IMR-90 (cell line): ENCODE measurements around the gene SEMA6A. TPM values are rescaled to one million over a fixed set of nuclear protein-coding genes. Genes with fewer than 3 reads are reported as not detected.

Source experiments
- ATAC-seq: fragments of 200-7000 bp; cut with Tn5 transposase; 2 replicates; pipeline ENCODE4 v1.9.1; 2020; ENCODE audit warnings: low read depth, mild to moderate bottlenecking, moderate library complexity
- BruUV-seq: library from RNA; stranded (reverse); fragments of 400-500 nt; replicated peaks from 2 replicates; lab custom pipeline; 2021; lab: Mats Ljungman, UMichigan
- CTCF ChIA-PET: fragments of 300-600 bp; formaldehyde crosslinking; extraction: SDS; loops from one replicate; lab custom pipeline; 2021; ENCODE audit warnings: antibody characterized with exemption; lab: Yijun Ruan, JAX
- POLR2A ChIA-PET: fragments of 300-600 bp; sonication (Branson Sonifier 250); formaldehyde crosslinking; loops from one replicate; lab custom pipeline; 2022; ENCODE audit warnings: antibody characterized with exemption; ENCODE audit not compliant: unreplicated experiment; lab: Charles Lee
- DNase-seq: peaks from one replicate; pipeline ENCODE4 v3.0.0; 2013
- H2AFZ ChIP-seq: replicated peaks from 2 replicates; pipeline ENCODE3; 2013; ENCODE audit warnings: low read length, mild to moderate bottlenecking; ENCODE audit not compliant: poor library complexity
- H2AK5ac ChIP-seq: 2 replicates; pipeline ENCODE4 v1.6.1; 2013; ENCODE audit warnings: low read depth, low read length, inconsistent platforms
- H2AK9ac ChIP-seq: replicated peaks from 2 replicates; pipeline ENCODE3; 2013; ENCODE audit warnings: mild to moderate bottlenecking, low read depth, low read length, moderate library complexity; ENCODE audit not compliant: poor library complexity
- H2BK120ac ChIP-seq: 2 replicates; pipeline ENCODE4 v1.6.1; 2013; ENCODE audit warnings: low read depth, low read length, inconsistent platforms
- H2BK15ac ChIP-seq: 3 replicates; pipeline ENCODE4 v1.6.1; 2013; ENCODE audit warnings: low read depth, low read length, inconsistent platforms
- H2BK20ac ChIP-seq: 2 replicates; pipeline ENCODE4 v1.6.1; 2013; ENCODE audit warnings: low read depth, mild to moderate bottlenecking, inconsistent platforms, low read length, moderate library complexity
- H2BK5ac ChIP-seq: 2 replicates; pipeline ENCODE4 v1.6.1; 2013; ENCODE audit warnings: mild to moderate bottlenecking, low read depth, low read length, inconsistent platforms; ENCODE audit not compliant: poor library complexity, severe bottlenecking
- H3K14ac ChIP-seq: replicated peaks from 2 replicates; pipeline ENCODE4 v1.6.1; 2013; ENCODE audit warnings: low read depth, low read length, inconsistent platforms
- H3K18ac ChIP-seq: 2 replicates; pipeline ENCODE4 v1.6.1; 2013; ENCODE audit warnings: low read depth, low read length, control low read depth
- H3K23ac ChIP-seq: 2 replicates; pipeline ENCODE4 v1.6.1; 2013; ENCODE audit warnings: low read depth, low read length, inconsistent platforms
- H3K27ac ChIP-seq: 2 replicates; pipeline ENCODE4 v1.5.1; 2013; ENCODE audit warnings: mild to moderate bottlenecking, control low read depth, low read length; ENCODE audit not compliant: insufficient read depth
- H3K27me3 ChIP-seq: 2 replicates; pipeline ENCODE4 v1.6.1; 2013; ENCODE audit warnings: low read length; ENCODE audit not compliant: control insufficient read depth, insufficient read depth
- H3K36me3 ChIP-seq: 2 replicates; pipeline ENCODE4 v1.6.1; 2013; ENCODE audit warnings: low read length, mixed read lengths; ENCODE audit not compliant: control insufficient read depth, insufficient read depth
- H3K4ac ChIP-seq: 2 replicates; pipeline ENCODE4 v1.6.1; 2013; ENCODE audit warnings: low read depth, low read length, inconsistent platforms
- H3K4me1 ChIP-seq: 2 replicates; pipeline ENCODE4 v1.6.1; 2013; ENCODE audit warnings: low read length, mixed read lengths; ENCODE audit not compliant: control insufficient read depth, insufficient read depth
- H3K4me2 ChIP-seq: 2 replicates; pipeline ENCODE4 v1.6.1; 2013; ENCODE audit warnings: low read depth, mild to moderate bottlenecking, control low read depth, low read length, moderate library complexity
- H3K4me3 ChIP-seq: 2 replicates; pipeline ENCODE4 v1.5.1; 2013; ENCODE audit warnings: low read depth, mild to moderate bottlenecking, control low read depth, low read length, moderate library complexity; ENCODE audit not compliant: insufficient read depth
- H3K56ac ChIP-seq: 2 replicates; pipeline ENCODE4 v1.6.1; 2013; ENCODE audit warnings: low read length, inconsistent platforms; ENCODE audit not compliant: insufficient read depth; ENCODE audit errors: extremely low read depth
- H3K79me1 ChIP-seq, 2 experiments: 2 replicates each; pipeline ENCODE4 v1.6.1; 2013; ENCODE audit warnings: low read length in 2 of 2, inconsistent platforms in 1 of 2, low read depth in 1 of 2
- H3K9ac ChIP-seq: 2 replicates; pipeline ENCODE4 v1.6.1; 2013; ENCODE audit warnings: low read depth, low read length, control low read depth
- H3K9me1 ChIP-seq: 2 replicates; pipeline ENCODE4 v1.6.1; 2013; ENCODE audit warnings: low read length, inconsistent platforms; ENCODE audit not compliant: insufficient read depth
- H3K9me3 ChIP-seq: 2 replicates; pipeline ENCODE4 v1.6.1; 2013; ENCODE audit warnings: low read length; ENCODE audit not compliant: control insufficient read depth, insufficient read depth
- H4K20me1 ChIP-seq: 2 replicates; pipeline ENCODE4 v1.6.1; 2013; ENCODE audit warnings: low read length, inconsistent platforms; ENCODE audit not compliant: insufficient read depth
- H4K5ac ChIP-seq: 2 replicates; pipeline ENCODE4 v1.6.1; 2013; ENCODE audit warnings: mild to moderate bottlenecking, low read depth, low read length, control low read depth
- H4K8ac ChIP-seq, 2 experiments: 2 replicates each; pipeline ENCODE4 v1.6.1; 2013; ENCODE audit warnings: low read depth in 2 of 2, low read length in 2 of 2, control low read depth in 1 of 2, inconsistent platforms in 1 of 2
- H4K91ac ChIP-seq: 2 replicates; pipeline ENCODE4 v1.6.1; 2013; ENCODE audit warnings: low read depth, low read length, inconsistent platforms; ENCODE audit not compliant: insufficient read depth
- CEBPB ChIP-seq: IDR thresholded peaks from 2 replicates; pipeline ENCODE4 v1.6.1; 2012; ENCODE audit warnings: low read depth, low read length, improper control_type of control experiment
- CHD1 ChIP-seq: IDR thresholded peaks from 2 replicates; pipeline ENCODE4 v1.6.1; 2012; ENCODE audit warnings: low read depth, low read length, improper control_type of control experiment
- FOS ChIP-seq: fragments of 150-350 bp; IDR thresholded peaks from 2 replicates; pipeline ENCODE4 v1.6.1; 2016; ENCODE audit warnings: low read depth, low read length
- MAFK ChIP-seq: IDR thresholded peaks from 2 replicates; pipeline ENCODE4 v1.6.1; 2012; ENCODE audit warnings: low read depth, low read length, improper control_type of control experiment
- MAZ ChIP-seq: IDR thresholded peaks from 2 replicates; pipeline ENCODE4 v1.6.1; 2012; ENCODE audit warnings: low read depth, mild to moderate bottlenecking, low read length, improper control_type of control experiment, moderate library complexity, borderline replicate concordance
- MXI1 ChIP-seq: IDR thresholded peaks from 2 replicates; pipeline ENCODE4 v1.6.1; 2012; ENCODE audit warnings: low read depth, mild to moderate bottlenecking, low read length, moderate library complexity, borderline replicate concordance
- NFE2L2 ChIP-seq: fragments of 150-350 bp; IDR thresholded peaks from 2 replicates; pipeline ENCODE4 v1.6.1; 2016; ENCODE audit warnings: low read depth, mild to moderate bottlenecking, low read length
- POLR2A ChIP-seq: IDR thresholded peaks from 2 replicates; pipeline ENCODE4 v1.6.1; 2012; ENCODE audit warnings: mild to moderate bottlenecking, low read depth, low read length
- RAD21 ChIP-seq: IDR thresholded peaks from 2 replicates; pipeline ENCODE4 v1.6.1; 2012; ENCODE audit warnings: low read length, improper control_type of control experiment
- RCOR1 ChIP-seq: IDR thresholded peaks from 2 replicates; pipeline ENCODE4 v1.6.1; 2012; ENCODE audit warnings: mild to moderate bottlenecking, low read length, improper control_type of control experiment; ENCODE audit not compliant: insufficient replicate concordance
- RFX5 ChIP-seq: IDR thresholded peaks from 2 replicates; pipeline ENCODE4 v1.8.0; 2012; ENCODE audit warnings: low read depth, mild to moderate bottlenecking, low read length, moderate library complexity
- SMC3 ChIP-seq: fragments of 150-350 bp; IDR thresholded peaks from 2 replicates; pipeline ENCODE4 v1.6.1; 2016; ENCODE audit warnings: low read depth, mild to moderate bottlenecking, antibody characterized with exemption, low read length, moderate library complexity
- USF2 ChIP-seq: fragments of 150-350 bp; IDR thresholded peaks from 2 replicates; pipeline ENCODE4 v1.6.1; 2017; ENCODE audit warnings: mild to moderate bottlenecking, antibody characterized with exemption, low read length, low read depth
- WGBS, 2 experiments: methylation state at CpG; one replicate each; pipeline versions ENCODE4 v1.1.5 to v1.1.7; 2013; ENCODE audit warnings: missing lambda C conversion rate in 2 of 2; ENCODE audit not compliant: insufficient read length in 1 of 2; ENCODE audit errors: extremely low coverage in 2 of 2; 5-methylcytosine and 5-hydroxymethylcytosine counted together
- dilution Hi-C: fragments of 300-500 bp; cut with HindIII; formaldehyde crosslinking; loops from one replicate; pipeline ENCODE4 v1.14.3; 2018; ENCODE audit warnings: low sequenced_read_pairs; ENCODE audit not compliant: unreplicated experiment
- in situ Hi-C: fragments of 300-500 bp; cut with MboI; formaldehyde crosslinking; loops from 3 replicates; pipeline ENCODE4 v1.14.3; 2019; ENCODE audit warnings: low sequenced_read_pairs, inconsistent platforms, mixed read lengths
- intact Hi-C: fragments of 100-400 bp; cut with micrococcal nuclease; formaldehyde crosslinking; loops from 2 replicates; pipeline ENCODE4 v1.10.0; 2022
- polyA plus RNA-seq, 3 experiments: library from polyadenylated mRNA; depleted of rRNA; stranded (reverse); fragments of >200 nt; gene quantifications; 2 replicates each; pipeline ENCODE4 v1.2.3, GENCODE V29; 2012; ENCODE audit warnings: low replicate concordance in 1 of 3
- total RNA-seq: library from RNA; depleted of rRNA; stranded (reverse); fragments of >200 nt; gene quantifications from 2 replicates; pipeline ENCODE4 v1.2.3, GENCODE V29; 2012
- TF ChIP-seq, protein P1 (sequence below): fragments of 150-350 bp; IDR thresholded peaks from 2 replicates; pipeline ENCODE4 v1.6.1; 2016; ENCODE audit warnings: low read depth, mild to moderate bottlenecking, low read length, moderate library complexity, borderline replicate concordance
- TF ChIP-seq, protein P2 (sequence below): conservative IDR thresholded peaks from 2 replicates; pipeline ENCODE4 v1.5.1; 2012; ENCODE audit warnings: mild to moderate bottlenecking, low read depth, low read length, improper control_type of control experiment

SEMA6A gene
- total and polyA plus RNA-seq, 2 of the 4 experiments (the other 2 are of a cell fraction): 0.27 to 0.36 TPM

DNA sequence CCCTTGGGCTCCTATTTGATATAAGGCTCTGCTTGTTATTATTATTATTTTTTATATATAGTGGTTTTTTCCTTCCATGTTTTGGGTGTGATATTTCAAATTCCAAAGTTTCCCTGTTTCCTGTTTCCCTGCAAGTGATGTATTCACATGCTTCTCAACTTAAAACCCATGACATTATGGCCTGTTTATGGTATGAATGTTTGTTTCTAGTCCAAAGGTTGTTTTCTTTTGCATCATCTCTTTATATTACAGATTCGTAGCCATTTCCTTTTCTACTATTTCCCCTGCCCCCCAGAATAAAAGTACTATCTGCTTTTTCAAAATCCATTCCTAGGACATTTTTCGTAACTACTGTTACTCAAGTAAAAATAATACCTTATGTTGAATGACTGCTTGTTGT, 7.5 kb downstream of the SEMA6A start:
- no peak for ATAC-seq
- no peak overlapping the region for H4K5ac ChIP-seq
- no peak overlapping the region for H3K27ac ChIP-seq
- POLR2A ChIA-PET: no interaction called here
- dilution Hi-C loops: no loop called here
- no peak overlapping the region for H3K18ac ChIP-seq
- no peak overlapping the region for H2BK5ac ChIP-seq
- no peak overlapping the region for H2AK9ac ChIP-seq
- no CpG with 5 or more reads among the region's 2 CpGs for WGBS, 2 experiments
- in situ Hi-C loops: no loop called here
- H4K20me1 ChIP-seq: no peaks in the 10 kb centered on the region
- H3K4ac ChIP-seq: no peak overlapping the region
- no peaks in the 10 kb centered on the region for H3K9me3 ChIP-seq
- H3K27me3 ChIP-seq: peaks cover 5% of the 10 kb centered on the region
- TF ChIP-seq USF2 (no peak), RAD21 (no peak), RFX5 (no peak), MAFK (no peak), SMC3 (no peak), MXI1 (no peak), POLR2A (no peak), CHD1 (no peak), FOS (no peak), NFE2L2 (no peak), RCOR1 (no peak), MAZ (no peak), CEBPB (no peak)
- TF ChIP-seq, protein P1, sequence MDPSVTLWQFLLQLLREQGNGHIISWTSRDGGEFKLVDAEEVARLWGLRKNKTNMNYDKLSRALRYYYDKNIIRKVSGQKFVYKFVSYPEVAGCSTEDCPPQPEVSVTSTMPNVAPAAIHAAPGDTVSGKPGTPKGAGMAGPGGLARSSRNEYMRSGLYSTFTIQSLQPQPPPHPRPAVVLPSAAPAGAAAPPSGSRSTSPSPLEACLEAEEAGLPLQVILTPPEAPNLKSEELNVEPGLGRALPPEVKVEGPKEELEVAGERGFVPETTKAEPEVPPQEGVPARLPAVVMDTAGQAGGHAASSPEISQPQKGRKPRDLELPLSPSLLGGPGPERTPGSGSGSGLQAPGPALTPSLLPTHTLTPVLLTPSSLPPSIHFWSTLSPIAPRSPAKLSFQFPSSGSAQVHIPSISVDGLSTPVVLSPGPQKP: no peak
- TF ChIP-seq, protein P2, sequence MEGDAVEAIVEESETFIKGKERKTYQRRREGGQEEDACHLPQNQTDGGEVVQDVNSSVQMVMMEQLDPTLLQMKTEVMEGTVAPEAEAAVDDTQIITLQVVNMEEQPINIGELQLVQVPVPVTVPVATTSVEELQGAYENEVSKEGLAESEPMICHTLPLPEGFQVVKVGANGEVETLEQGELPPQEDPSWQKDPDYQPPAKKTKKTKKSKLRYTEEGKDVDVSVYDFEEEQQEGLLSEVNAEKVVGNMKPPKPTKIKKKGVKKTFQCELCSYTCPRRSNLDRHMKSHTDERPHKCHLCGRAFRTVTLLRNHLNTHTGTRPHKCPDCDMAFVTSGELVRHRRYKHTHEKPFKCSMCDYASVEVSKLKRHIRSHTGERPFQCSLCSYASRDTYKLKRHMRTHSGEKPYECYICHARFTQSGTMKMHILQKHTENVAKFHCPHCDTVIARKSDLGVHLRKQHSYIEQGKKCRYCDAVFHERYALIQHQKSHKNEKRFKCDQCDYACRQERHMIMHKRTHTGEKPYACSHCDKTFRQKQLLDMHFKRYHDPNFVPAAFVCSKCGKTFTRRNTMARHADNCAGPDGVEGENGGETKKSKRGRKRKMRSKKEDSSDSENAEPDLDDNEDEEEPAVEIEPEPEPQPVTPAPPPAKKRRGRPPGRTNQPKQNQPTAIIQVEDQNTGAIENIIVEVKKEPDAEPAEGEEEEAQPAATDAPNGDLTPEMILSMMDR: no peak
- H3K23ac ChIP-seq: no peak overlapping the region
- H4K91ac ChIP-seq: no peak overlapping the region
- no peaks in the 10 kb centered on the region for H3K4me1 ChIP-seq
- intact Hi-C loops: no loop called here
- H3K56ac ChIP-seq: no peak overlapping the region
- H3K36me3 ChIP-seq: no peaks in the 10 kb centered on the region
- H3K14ac ChIP-seq: no peak overlapping the region
- DNase-seq: no peak
- no peak overlapping the region for H4K8ac ChIP-seq
- no peak overlapping the region for H2BK15ac ChIP-seq
- no peak overlapping the region for H2BK120ac ChIP-seq
- no peak overlapping the region for H2BK20ac ChIP-seq
- CTCF ChIA-PET: no interaction called here
- H3K4me2 ChIP-seq: no peak overlapping the region
- H2AK5ac ChIP-seq: no peak overlapping the region
- no peak overlapping the region for H3K4me3 ChIP-seq
- no peak overlapping the region for H3K9ac ChIP-seq
- no peaks in the 10 kb centered on the region for H3K79me1 ChIP-seq
- BruUV-seq: no TSS peak
- H2AFZ ChIP-seq: no peak overlapping the region
- no peaks in the 10 kb centered on the region for H3K9me1 ChIP-seq
